HEK293 (cell line): Measurements from ENCODE around the gene TOP2A.

Source experiments
- BCL6B ChIP-seq: fragments of 450-650 bp; formaldehyde crosslinking; IDR thresholded peaks from 2 replicates; pipeline ENCODE4 v1.5.1; 2017; ENCODE audit warnings: missing biosample characterization, missing genetic modification characterization
- GLIS2 ChIP-seq: fragments of 450-650 bp; formaldehyde crosslinking; IDR thresholded peaks from 2 replicates; pipeline ENCODE4 v1.5.1; 2016; ENCODE audit warnings: missing biosample characterization, missing genetic modification characterization
- HOXC10 ChIP-seq: sonication (generic); formaldehyde crosslinking; IDR thresholded peaks from 2 replicates; pipeline ENCODE4 v1.8.1; 2023; ENCODE audit warnings: mild to moderate bottlenecking, missing genetic modification reagents
- HOXD13 ChIP-seq: sonication (generic); formaldehyde crosslinking; IDR thresholded peaks from 2 replicates; pipeline ENCODE4 v1.8.0; 2022; ENCODE audit warnings: missing genetic modification reagents, borderline replicate concordance
- OSR2 ChIP-seq: fragments of 450-650 bp; formaldehyde crosslinking; IDR thresholded peaks from 2 replicates; pipeline ENCODE4 v1.5.1; 2016; ENCODE audit warnings: missing biosample characterization, missing genetic modification characterization
- PATZ1 ChIP-seq: fragments of 450-650 bp; formaldehyde crosslinking; IDR thresholded peaks from 2 replicates; pipeline ENCODE4 v1.5.1; 2016; ENCODE audit warnings: missing biosample characterization, missing genetic modification characterization
- PRDM6 ChIP-seq: fragments of 450-650 bp; formaldehyde crosslinking; IDR thresholded peaks from 2 replicates; pipeline ENCODE4 v1.5.1; 2017; ENCODE audit warnings: missing biosample characterization, missing genetic modification characterization
- SP7 ChIP-seq: fragments of 450-650 bp; formaldehyde crosslinking; IDR thresholded peaks from 2 replicates; pipeline ENCODE4 v1.5.1; 2016; ENCODE audit warnings: missing biosample characterization, missing genetic modification characterization
- TSHZ1 ChIP-seq: fragments of 450-650 bp; formaldehyde crosslinking; IDR thresholded peaks from 2 replicates; pipeline ENCODE4 v1.5.1; 2016; ENCODE audit warnings: missing biosample characterization, missing genetic modification characterization, borderline replicate concordance
- ZBTB20 ChIP-seq: fragments of 450-650 bp; formaldehyde crosslinking; IDR thresholded peaks from 2 replicates; pipeline ENCODE4 v1.5.1; 2016; ENCODE audit warnings: missing biosample characterization, missing genetic modification characterization
- ZBTB21 ChIP-seq: fragments of 450-650 bp; formaldehyde crosslinking; IDR thresholded peaks from 2 replicates; pipeline ENCODE4 v1.5.1; 2017; ENCODE audit warnings: missing biosample characterization, missing genetic modification characterization
- ZBTB7A ChIP-seq: fragments of 450-650 bp; formaldehyde crosslinking; IDR thresholded peaks from 2 replicates; pipeline ENCODE4 v1.5.1; 2016; ENCODE audit warnings: low read depth, missing biosample characterization, missing genetic modification characterization
- ZFHX2 ChIP-seq: fragments of 450-650 bp; formaldehyde crosslinking; conservative IDR thresholded peaks from 2 replicates; pipeline ENCODE4 v1.5.1; 2016; ENCODE audit warnings: missing biosample characterization, missing genetic modification characterization
- ZFP69B ChIP-seq: fragments of 450-650 bp; formaldehyde crosslinking; IDR thresholded peaks from 2 replicates; pipeline ENCODE4 v1.5.1; 2016; ENCODE audit warnings: missing biosample characterization, missing genetic modification characterization
- ZNF10 ChIP-seq: fragments of 450-650 bp; formaldehyde crosslinking; IDR thresholded peaks from 2 replicates; pipeline ENCODE4 v1.5.1; 2017; ENCODE audit warnings: missing biosample characterization, missing genetic modification characterization
- ZNF157 ChIP-seq: fragments of 450-650 bp; formaldehyde crosslinking; IDR thresholded peaks from 2 replicates; pipeline ENCODE4 v1.5.1; 2016; ENCODE audit warnings: missing biosample characterization, missing genetic modification characterization
- ZNF223 ChIP-seq: fragments of 450-650 bp; formaldehyde crosslinking; IDR thresholded peaks from 2 replicates; pipeline ENCODE4 v1.5.1; 2016; ENCODE audit warnings: missing biosample characterization, missing genetic modification characterization
- ZNF513 ChIP-seq: fragments of 450-650 bp; IDR thresholded peaks from 2 replicates; pipeline ENCODE4 v1.5.1; 2018; ENCODE audit warnings: missing biosample characterization, missing genetic modification characterization
- ZNF580 ChIP-seq: fragments of 450-650 bp; formaldehyde crosslinking; IDR thresholded peaks from 2 replicates; pipeline ENCODE4 v1.5.1; 2016; ENCODE audit warnings: missing biosample characterization, missing genetic modification characterization
- ZNF585B ChIP-seq: fragments of 450-650 bp; formaldehyde crosslinking; IDR thresholded peaks from 2 replicates; pipeline ENCODE4 v1.5.1; 2016; ENCODE audit warnings: missing biosample characterization, missing genetic modification characterization
- ZNF621 ChIP-seq: fragments of 450-650 bp; formaldehyde crosslinking; IDR thresholded peaks from 2 replicates; pipeline ENCODE4 v1.5.1; 2017; ENCODE audit warnings: missing biosample characterization, missing genetic modification characterization
- ZNF629 ChIP-seq: fragments of 450-650 bp; formaldehyde crosslinking; IDR thresholded peaks from 2 replicates; pipeline ENCODE4 v1.5.1; 2017; ENCODE audit warnings: missing biosample characterization, missing genetic modification characterization
- ZNF664 ChIP-seq: fragments of 450-650 bp; formaldehyde crosslinking; IDR thresholded peaks from 2 replicates; pipeline ENCODE4 v1.5.1; 2016; ENCODE audit warnings: missing biosample characterization, missing genetic modification characterization
- ZNF692 ChIP-seq: fragments of 450-650 bp; formaldehyde crosslinking; IDR thresholded peaks from 2 replicates; pipeline ENCODE4 v1.5.1; 2016; ENCODE audit warnings: missing biosample characterization, missing genetic modification characterization
- ZNF704 ChIP-seq: fragments of 450-650 bp; formaldehyde crosslinking; IDR thresholded peaks from 2 replicates; pipeline ENCODE4 v1.5.1; 2016; ENCODE audit warnings: missing biosample characterization, missing genetic modification characterization
- ZNF792 ChIP-seq: fragments of 450-650 bp; formaldehyde crosslinking; IDR thresholded peaks from 2 replicates; pipeline ENCODE4 v1.5.1; 2016; ENCODE audit warnings: missing biosample characterization, missing genetic modification characterization
- ZNF837 ChIP-seq: fragments of 450-650 bp; formaldehyde crosslinking; IDR thresholded peaks from 2 replicates; pipeline ENCODE4 v1.5.1; 2016; ENCODE audit warnings: missing biosample characterization, missing genetic modification characterization

Gene TOP2A

GRCh38 chr17:40422990-40423633, 5.4 kb upstream of the TOP2A start (continued):
- TF ChIP-seq HOXD13, result no peak
- TF ChIP-seq SP7 (tag by site-specific recombination), result 0 out of 2 replicates have a peak, but pooled peaks have one; percentile 46
- no peak for TF ChIP-seq OSR2 (tag by site-specific recombination)
- TF ChIP-seq ZNF157 (tag by site-specific recombination), result no peak
- TF ChIP-seq ZNF513 (tag by site-specific recombination), result no peak
- no peak; the same call in 1 of the 2 replicates for TF ChIP-seq PATZ1 (tag by site-specific recombination)
- no peak for TF ChIP-seq HOXC10
- TF ChIP-seq ZNF792, result no peak
- no peak for TF ChIP-seq ZNF837
- peak; percentile 33; the same call in 1 of the 2 replicates for TF ChIP-seq ZNF692 (tag by site-specific recombination)
- TF ChIP-seq ZFP69B, result 0 out of 2 replicates have a peak, but pooled peaks have one; percentile 38
- TF ChIP-seq ZNF580, result peak; percentile 74; the same call in 1 of the 2 replicates
- no peak for TF ChIP-seq GLIS2 (tag by site-specific recombination)
- TF ChIP-seq ZNF629 (tag by site-specific recombination), result 0 out of 2 replicates have a peak, but pooled peaks have one; percentile 32
- TF ChIP-seq ZFHX2 (tag by site-specific recombination), result no peak
- TF ChIP-seq BCL6B (tag by site-specific recombination), result no peak
- no peak for TF ChIP-seq ZBTB21 (tag by site-specific recombination)
- TF ChIP-seq ZNF704 (tag by site-specific recombination), result no peak
- no peak for TF ChIP-seq ZNF664
- no peak for TF ChIP-seq ZBTB20 (tag by site-specific recombination)
- TF ChIP-seq ZNF10 (tag by site-specific recombination), result 0 out of 2 replicates have a peak, but pooled peaks have one; percentile 32
- no peak for TF ChIP-seq TSHZ1
- no peak for TF ChIP-seq PRDM6 (tag by site-specific recombination)
- no peak for TF ChIP-seq ZNF621 (tag by site-specific recombination)
- TF ChIP-seq ZNF223 (tag by site-specific recombination), result no peak
- TF ChIP-seq ZBTB7A (tag by site-specific recombination), result no peak
- TF ChIP-seq ZNF585B (tag by site-specific recombination), result no peak
